ENCODE data around the gene FAM20C. TPM values are rescaled to one million over a fixed set of nuclear protein-coding genes. Genes with fewer than 3 reads are reported as not detected.

FAM20C gene
- total RNA-seq, 2 experiments from 2014 or later, result not detected

GRCh38 chr7:246451-246850 is 54.1 kb downstream of the FAM20C start:
- no peak overlapping the region for H2AFZ ChIP-seq (ENCODE audit: low read length)
- DNase-seq (ENCODE audit: low spot score), result no peak
- no peaks in the 10 kb centered on the region for H3K79me2 ChIP-seq (ENCODE audit: insufficient read depth, low read depth, low read length)
- no TSS peak for BruUV-seq (replicated peaks)
- no peak overlapping the region for H3K4me2 ChIP-seq (ENCODE audit: low read length)
- H3K27ac ChIP-seq (ENCODE audit: low read depth, low read length, poor library complexity, severe bottlenecking), result no peak overlapping the region
- no peaks in the 10 kb centered on the region for H3K9me3 ChIP-seq (ENCODE audit: low read length)
- ChIA-PET CTCF (ENCODE audit: unreplicated experiment) (no interaction called here), POLR2A (no interaction called here)
- no peak for TF ChIP-seq CTCF (conservative IDR thresholded peaks at IDR 0.05; ENCODE audit: low read length)
- H4K20me1 ChIP-seq (ENCODE audit: insufficient read depth, low read length), result no peaks in the 10 kb centered on the region
- intact Hi-C loops (cut with micrococcal nuclease; ENCODE audit: unreplicated experiment), result no loop called here
- H3K4me3 ChIP-seq (ENCODE audit: low read depth, low read length, poor library complexity, severe bottlenecking), result no peak overlapping the region
- H3K36me3 ChIP-seq (ENCODE audit: insufficient read depth, low read length), result no peaks in the 10 kb centered on the region
- no peaks in the 10 kb centered on the region for H3K9me2 ChIP-seq (ENCODE audit: insufficient read depth, low read length)
- H3K4me1 ChIP-seq (ENCODE audit: insufficient read depth, low read length, poor library complexity, severe bottlenecking), result no peaks in the 10 kb centered on the region

- Histone ChIP-seq H3K4me2 (ENCODE audit: low read length) (no peak overlapping the region), H3K9me2 (ENCODE audit: insufficient read depth, low read length) (no peaks in the 10 kb centered on the region), H3K79me2 (ENCODE audit: insufficient read depth, low read depth, low read length) (no peaks in the 10 kb centered on the region), H3K36me3 (ENCODE audit: insufficient read depth, low read length) (no peaks in the 10 kb centered on the region), H4K20me1 (ENCODE audit: insufficient read depth, low read length) (no peaks in the 10 kb centered on the region), H3K4me3 (ENCODE audit: low read depth, low read length, poor library complexity, severe bottlenecking) (no peak overlapping the region), H3K27ac (ENCODE audit: low read depth, low read length, poor library complexity, severe bottlenecking) (no peak overlapping the region), H3K4me1 (ENCODE audit: insufficient read depth, low read length, poor library complexity, severe bottlenecking) (no peaks in the 10 kb centered on the region), H3K9me3 (ENCODE audit: low read length) (no peaks in the 10 kb centered on the region), H2AFZ (ENCODE audit: low read length) (no peak overlapping the region)
- CTCF ChIA-PET (ENCODE audit: unreplicated experiment), result no interaction called here
- intact Hi-C loops (cut with micrococcal nuclease; ENCODE audit: unreplicated experiment), result no loop called here
- no peak for TF ChIP-seq CTCF (conservative IDR thresholded peaks at IDR 0.05; ENCODE audit: low read length)
- TF ChIP-seq EZH2phosphoT487 (IDR thresholded peaks at IDR 0.05; ENCODE audit: borderline replicate concordance, low read depth, low read length), result no peak
- no peak for DNase-seq (ENCODE audit: low spot score)
- POLR2A ChIA-PET, result no interaction called here
- BruUV-seq (replicated peaks), result no TSS peak
These were observed 54.8 kb downstream of the FAM20C start for GRCh38 chr7:247181-247580.

GRCh38 chr7:247636-248035 is 55.3 kb downstream of the FAM20C start:
- Histone ChIP-seq H3K4me1 (ENCODE audit: insufficient read depth, low read length, poor library complexity, severe bottlenecking) (no peaks in the 10 kb centered on the region), H3K79me2 (ENCODE audit: insufficient read depth, low read depth, low read length) (no peaks in the 10 kb centered on the region), H3K4me2 (ENCODE audit: low read length) (no peak overlapping the region), H3K9me2 (ENCODE audit: insufficient read depth, low read length) (no peaks in the 10 kb centered on the region), H3K36me3 (ENCODE audit: insufficient read depth, low read length) (no peaks in the 10 kb centered on the region), H3K27ac (ENCODE audit: low read depth, low read length, poor library complexity, severe bottlenecking) (no peak overlapping the region), H3K4me3 (ENCODE audit: low read depth, low read length, poor library complexity, severe bottlenecking) (no peak overlapping the region), H3K9me3 (ENCODE audit: low read length) (no peaks in the 10 kb centered on the region), H4K20me1 (ENCODE audit: insufficient read depth, low read length) (no peaks in the 10 kb centered on the region), H2AFZ (ENCODE audit: low read length) (no peak overlapping the region)
- ChIA-PET CTCF (ENCODE audit: unreplicated experiment) (no interaction called here), POLR2A (no interaction called here)
- BruUV-seq (replicated peaks), result no TSS peak
- intact Hi-C loops (cut with micrococcal nuclease; ENCODE audit: unreplicated experiment), result no loop called here
- TF ChIP-seq EZH2phosphoT487 (IDR thresholded peaks at IDR 0.05; ENCODE audit: borderline replicate concordance, low read depth, low read length), result no peak
- no peak for TF ChIP-seq CTCF (conservative IDR thresholded peaks at IDR 0.05; ENCODE audit: low read length)
- DNase-seq (ENCODE audit: low spot score), result no peak
